Fibroblast of lung (primary cell): ENCODE data around the gene TAF11L2. TPM values are rescaled to one million over a fixed set of nuclear protein-coding genes. Genes with fewer than 3 reads are reported as not detected.
"Not testable (repeated sequence)": the region's sequence is repeated elsewhere in the genome, so short reads cannot be mapped to it uniquely, and the experiment has no call there.

Experiments
- DNase-seq, 2 donors: peaks; one replicate each; pipeline versions ENCODE4 v3.0.0 to v3.0.0-alpha.2; 2010; ENCODE audit warnings: low read depth in 2 of 2
- H2AFZ ChIP-seq: 2 replicates; pipeline ENCODE4 v1.5.1; 2012; ENCODE audit warnings: low read length, control low read depth, inconsistent platforms
- H3K27ac ChIP-seq: 2 replicates; pipeline ENCODE4 v1.5.1; 2011; ENCODE audit warnings: low read length, control low read depth; ENCODE audit not compliant: insufficient read depth
- H3K27me3 ChIP-seq: 2 replicates; pipeline ENCODE4 v1.5.1; 2011; ENCODE audit warnings: mild to moderate bottlenecking, low read length; ENCODE audit not compliant: control insufficient read depth, insufficient read depth
- H3K36me3 ChIP-seq: 2 replicates; pipeline ENCODE4 v1.5.1; 2011; ENCODE audit warnings: low read length; ENCODE audit not compliant: control insufficient read depth, insufficient read depth
- H3K4me1 ChIP-seq: 2 replicates; pipeline ENCODE4 v1.5.1; 2011; ENCODE audit warnings: low read length; ENCODE audit not compliant: control insufficient read depth, insufficient read depth; ENCODE audit errors: extremely low read depth
- H3K4me2 ChIP-seq: 2 replicates; pipeline ENCODE4 v1.5.1; 2011; ENCODE audit warnings: low read length, control low read depth; ENCODE audit not compliant: insufficient read depth; ENCODE audit errors: extremely low read depth
- H3K4me3 ChIP-seq, 4 experiments: fragments of 200-600 bp in 1 of 4; sonication (generic) in 1 of 4; replicated peaks in 1 of 4; 2 replicates each; pipeline ENCODE4 v1.5.1; 2011 to 2016; ENCODE audit warnings: low read length in 4 of 4, low read depth in 3 of 4, mild to moderate bottlenecking in 3 of 4, control low read depth in 2 of 4, inconsistent platforms in 1 of 4, mixed read lengths in 1 of 4; ENCODE audit not compliant: insufficient read depth in 1 of 4; ENCODE audit errors: control extremely low read depth in 1 of 4
- H3K79me2 ChIP-seq: 2 replicates; pipeline ENCODE4 v1.5.1; 2012; ENCODE audit warnings: mild to moderate bottlenecking, low read length, inconsistent platforms; ENCODE audit not compliant: control insufficient read depth, insufficient read depth
- H3K9ac ChIP-seq: 2 replicates; pipeline ENCODE4 v1.5.1; 2011; ENCODE audit warnings: mild to moderate bottlenecking, low read length, control low read depth; ENCODE audit not compliant: insufficient read depth
- H3K9me3 ChIP-seq: 2 replicates; pipeline ENCODE4 v1.5.1; 2012; ENCODE audit warnings: low read depth, low read length; ENCODE audit not compliant: control insufficient read depth, insufficient read depth
- H4K20me1 ChIP-seq: 2 replicates; pipeline ENCODE4 v1.5.1; 2011; ENCODE audit warnings: low read length; ENCODE audit not compliant: control insufficient read depth, insufficient read depth; ENCODE audit errors: extremely low read depth
- CTCF ChIP-seq, 2 donors: IDR thresholded peaks in 1 of 2; conservative IDR thresholded peaks in 1 of 2; 1 replicate in 1 of 2; 2 replicates in 1 of 2; pipeline ENCODE4 v1.5.1; 2011 to 2012; ENCODE audit warnings: low read length in 2 of 2, control low read depth in 1 of 2, inconsistent platforms in 1 of 2, low read depth in 1 of 2, mild to moderate bottlenecking in 1 of 2
- EZH2 ChIP-seq: IDR thresholded peaks from 2 replicates; pipeline ENCODE4 v1.5.1; 2012; ENCODE audit warnings: low read length, control low read depth, mild to moderate bottlenecking; ENCODE audit errors: missing control alignments
- polyA plus RNA-seq, 2 donors: library from polyadenylated mRNA; depleted of rRNA in 1 of 2; stranded (reverse) in 1 of 2; unstranded in 1 of 2; fragments of >200 nt; gene quantifications; 2 replicates each; pipeline ENCODE4 v1.2.1, GENCODE V29; 2011 to 2012; ENCODE audit warnings: missing spikeins in 1 of 2
- total RNA-seq: library from RNA; depleted of rRNA; stranded (reverse); fragments of >200 nt; gene quantifications from 2 replicates; pipeline ENCODE4 v1.2.1, GENCODE V29; 2014

The TAF11L2 gene
- total and polyA plus RNA-seq, 2 donors (not counting 1 experiment from before 2014, with no cell fraction given): not detected

- no peak for TF ChIP-seq CTCF (conservative IDR thresholded peaks at IDR 0.05 in 1 of 2, IDR thresholded peaks at IDR 0.05 in 1 of 2; ENCODE audit: low read depth in 1 of 2, low read length in 2 of 2)
- TF ChIP-seq EZH2: no peak
- Histone ChIP-seq H3K4me1 (no peaks in the 10 kb centered on the region), H3K4me3 (no peak overlapping the region), H3K27me3 (no peaks in the 10 kb centered on the region), H2AFZ (no peak overlapping the region), H3K27ac (no peak overlapping the region), H3K36me3 (no peaks in the 10 kb centered on the region), H3K9me3 (no peaks in the 10 kb centered on the region), H3K79me2 (no peaks in the 10 kb centered on the region), H3K4me2 (no peak overlapping the region), H3K9ac (no peak overlapping the region), H4K20me1 (no peaks in the 10 kb centered on the region)
- no peak for DNase-seq
Observed at GRCh38 chr5:17470064-17470463, 28.0 kb upstream of the TAF11L2 start.

GRCh38 chr5:17475064-17475463, 23.0 kb upstream of the TAF11L2 start:
- not testable (repeated sequence) for H2AFZ ChIP-seq, DNase-seq, H3K27me3 ChIP-seq, H3K27ac ChIP-seq, H3K4me1 ChIP-seq, H3K9me3 ChIP-seq, H4K20me1 ChIP-seq, H3K79me2 ChIP-seq, H3K4me2 ChIP-seq, H3K36me3 ChIP-seq, H3K4me3 ChIP-seq, H3K9ac ChIP-seq

GRCh38 chr5:17477043-17477442, 21.0 kb upstream of the TAF11L2 start:
- TF ChIP-seq EZH2 (no peak), CTCF (conservative IDR thresholded peaks at IDR 0.05 in 1 of 2, IDR thresholded peaks at IDR 0.05 in 1 of 2; ENCODE audit: low read depth in 1 of 2, low read length in 2 of 2) (no peak)
- Histone ChIP-seq H2AFZ (no peak overlapping the region), H3K27ac (no peak overlapping the region)

More at GRCh38 chr5:17477043-17477442, 21.0 kb upstream of the TAF11L2 start:
- Histone ChIP-seq H3K4me2 (no peak overlapping the region), H3K79me2 (no peaks in the 10 kb centered on the region), H3K36me3 (no peaks in the 10 kb centered on the region), H3K9me3 (no peaks in the 10 kb centered on the region), H3K4me3 (no peak overlapping the region), H3K4me1 (no peaks in the 10 kb centered on the region), H4K20me1 (no peaks in the 10 kb centered on the region), H3K9ac (no peak overlapping the region), H3K27me3 (no peaks in the 10 kb centered on the region)
- DNase-seq: no peak
